ENCODE measurements around the gene TMEM132E. TPM values are rescaled to one million over a fixed set of nuclear protein-coding genes. Genes with fewer than 3 reads are reported as not detected.
A peak's percentile ranks its signal among the peaks of the same experiment; 100 is the strongest.

TMEM132E gene
- total and polyA plus RNA-seq, 2 donors from 2014 or later = 1.1 to 4.3 TPM

- no peak for FAIRE-seq
- no peak for TF ChIP-seq CTCF (IDR thresholded peaks at IDR 0.05; ENCODE audit: borderline replicate concordance, extremely low read depth, insufficient read depth)
- peak in 1 of 5 donors; percentile 23 for DNase-seq
- no peak overlapping the region for H3K4me3 ChIP-seq (ENCODE audit: low read length in 3 of 3)
- H3K36me3 ChIP-seq (ENCODE audit: control insufficient read depth in 2 of 3, insufficient read depth in 3 of 3, low read length in 3 of 3) = no peaks in the 10 kb centered on the region
- no peaks in the 10 kb centered on the region for H3K9me3 ChIP-seq (ENCODE audit: control insufficient read depth in 2 of 3, insufficient read depth in 1 of 3, low read length in 3 of 3)
- H3K4me1 ChIP-seq (ENCODE audit: control insufficient read depth in 2 of 3, insufficient read depth in 2 of 3, low read depth in 1 of 3, low read length in 3 of 3) = peaks cover 0 to 7% (median 0%) of the 10 kb centered on the region in 3 donors
- H3K9ac ChIP-seq (ENCODE audit: low read length in 3 of 3) = no peak overlapping the region
- H3K27ac ChIP-seq (ENCODE audit: low read depth in 2 of 2, low read length in 2 of 2) = no peak overlapping the region
- no peaks in the 10 kb centered on the region for H3K27me3 ChIP-seq (ENCODE audit: control insufficient read depth, insufficient read depth, low read length)
- intact Hi-C loops (cut with DNase I) = no loop called here
Observed at GRCh38 chr17:34601416-34601815, 22.0 kb downstream of the TMEM132E start.

- no peak for DNase-seq
Observed at GRCh38 chr17:34603974-34604373, 24.6 kb downstream of the TMEM132E start.

GRCh38 chr17:34606763-34607162 is 27.4 kb downstream of the TMEM132E start:
- peak in 3 of 5 donors; percentile 40 to 75 (median 46) for DNase-seq
- H3K4me3 ChIP-seq (ENCODE audit: low read length in 3 of 3) = no peak overlapping the region
- no peak for FAIRE-seq

More at GRCh38 chr17:34603974-34604373, 24.6 kb downstream of the TMEM132E start:
- Histone ChIP-seq H3K27me3 (ENCODE audit: control insufficient read depth, insufficient read depth, low read length) (no peaks in the 10 kb centered on the region), H3K4me1 (ENCODE audit: control insufficient read depth in 2 of 3, insufficient read depth in 2 of 3, low read depth in 1 of 3, low read length in 3 of 3) (peaks cover 0 to 7% (median 0%) of the 10 kb centered on the region in 3 donors), H3K9ac (ENCODE audit: low read length in 3 of 3) (no peak overlapping the region), H3K4me3 (ENCODE audit: low read length in 3 of 3) (no peak overlapping the region), H3K27ac (ENCODE audit: low read depth in 2 of 2, low read length in 2 of 2) (no peak overlapping the region), H3K9me3 (ENCODE audit: control insufficient read depth in 2 of 3, insufficient read depth in 1 of 3, low read length in 3 of 3) (no peaks in the 10 kb centered on the region), H3K36me3 (ENCODE audit: control insufficient read depth in 2 of 3, insufficient read depth in 3 of 3, low read length in 3 of 3) (no peaks in the 10 kb centered on the region)
- intact Hi-C loops (cut with DNase I) = no loop called here
- no peak for FAIRE-seq
- no peak for TF ChIP-seq CTCF (IDR thresholded peaks at IDR 0.05; ENCODE audit: borderline replicate concordance, extremely low read depth, insufficient read depth)

More at GRCh38 chr17:34606763-34607162, 27.4 kb downstream of the TMEM132E start:
- no peak overlapping the region for H3K9ac ChIP-seq (ENCODE audit: low read length in 3 of 3)
- H3K36me3 ChIP-seq (ENCODE audit: control insufficient read depth in 2 of 3, insufficient read depth in 3 of 3, low read length in 3 of 3) = no peaks in the 10 kb centered on the region
- no peaks in the 10 kb centered on the region for H3K27me3 ChIP-seq (ENCODE audit: control insufficient read depth, insufficient read depth, low read length)
- TF ChIP-seq CTCF (IDR thresholded peaks at IDR 0.05; ENCODE audit: borderline replicate concordance, extremely low read depth, insufficient read depth) = no peak
- no peaks in the 10 kb centered on the region for H3K9me3 ChIP-seq (ENCODE audit: control insufficient read depth in 2 of 3, insufficient read depth in 1 of 3, low read length in 3 of 3)
- H3K4me1 ChIP-seq (ENCODE audit: control insufficient read depth in 2 of 3, insufficient read depth in 2 of 3, low read depth in 1 of 3, low read length in 3 of 3) = peaks cover 0 to 5% (median 0%) of the 10 kb centered on the region in 3 donors
- H3K27ac ChIP-seq (ENCODE audit: low read depth in 2 of 2, low read length in 2 of 2) = no peak overlapping the region
- intact Hi-C loops (cut with DNase I) = no loop called here

Data from kidney (tissue), 14 donors.